ENCODE measurements around the gene PCDHGB3. TPM values are rescaled to one million over a fixed set of nuclear protein-coding genes. Genes with fewer than 3 reads are reported as not detected.
A peak's percentile ranks its signal among the peaks of the same experiment; 100 is the strongest.
"Not testable (repeated sequence)": the region's sequence is repeated elsewhere in the genome, so short reads cannot be mapped to it uniquely, and the experiment has no call there.

PCDHGB3 gene
- polyA plus RNA-seq, 3 donors: not detected

GRCh38 chr5:141397756-141398551 lies 27.9 kb downstream of the PCDHGB3 start, which contains the start of gene PCDHGB5:
TSS of gene PCDHGB5 (plus strand) at chr5:141397947. CDS start at chr5:141398128, 181 bp downstream.
- H3K27ac ChIP-seq (ENCODE audit: low read depth in 1 of 2, low read length in 2 of 2); H3K27ac Mint-ChIP-seq; intact Hi-C loops (cut with micrococcal nuclease); H4K20me1 ChIP-seq (ENCODE audit: insufficient read depth, low read length); H3K4me2 ChIP-seq (replicated peaks; ENCODE audit: extremely low read depth, low read length, poor library complexity, severe bottlenecking); H3K79me2 ChIP-seq (ENCODE audit: insufficient read depth, low read length); H3K36me3 ChIP-seq (replicated peaks in 1 of 2; ENCODE audit: control insufficient read depth in 1 of 2, insufficient read depth in 2 of 2, low read length in 2 of 2); H3K4me1 Mint-ChIP-seq; DNase-seq; H3K4me3 ChIP-seq (replicated peaks in 1 of 3; ENCODE audit: low read depth in 2 of 3, low read length in 3 of 3); H3K4me1 ChIP-seq (ENCODE audit: control insufficient read depth in 1 of 2, insufficient read depth in 2 of 2, low read length in 2 of 2); H3K9ac ChIP-seq (ENCODE audit: insufficient read depth, low read length, poor library complexity, severe bottlenecking): not testable (repeated sequence)
- peaks cover 50 to 83% of the 10 kb centered on the region in 2 donors for H3K9me3 ChIP-seq (replicated peaks in 1 of 2; ENCODE audit: control insufficient read depth in 1 of 2, insufficient read depth in 1 of 2, low read length in 2 of 2)
- H3K36me3 Mint-ChIP-seq: peaks cover 7 to 13% of the 10 kb centered on the region in 2 donors
- H3K4me3 Mint-ChIP-seq: peak within 1 kb of the TSS; percentile 37 to 73
- H3K27me3 Mint-ChIP-seq (ENCODE audit: low read depth in 3 of 3): peaks cover 69 to 85% (median 83%) of the 10 kb centered on the region in 3 donors
- peaks cover 37 to 76% (median 64%) of the 10 kb centered on the region in 7 donors for H3K9me3 Mint-ChIP-seq
- WGBS (ENCODE audit: insufficient coverage): 1% methylated on average over 13 of the region's 43 CpGs
- H2AFZ ChIP-seq (ENCODE audit: insufficient read depth, low read depth, low read length, poor library complexity, severe bottlenecking): peak within 1 kb of the TSS; percentile 29
- H3K27me3 ChIP-seq (ENCODE audit: control insufficient read depth in 2 of 2, insufficient read depth in 2 of 2, low read length in 2 of 2): peaks cover 56 to 97% of the 10 kb centered on the region in 2 donors
- TF ChIP-seq CTCF (IDR thresholded peaks at IDR 0.05): peak; percentile 49

GRCh38 chr5:141398608-141399007 lies 28.6 kb downstream of the PCDHGB3 start:
- DNase-seq: no peak
- Histone ChIP-seq H3K27ac (ENCODE audit: low read depth in 1 of 2, low read length in 2 of 2) (no peak overlapping the region), H3K4me2 (replicated peaks; ENCODE audit: extremely low read depth, low read length, poor library complexity, severe bottlenecking) (no peak overlapping the region), H3K9ac (ENCODE audit: insufficient read depth, low read length, poor library complexity, severe bottlenecking) (no peak overlapping the region), H3K4me3 (replicated peaks in 1 of 3; ENCODE audit: low read depth in 2 of 3, low read length in 3 of 3) (no peak overlapping the region), H3K9me3 (replicated peaks in 1 of 2; ENCODE audit: control insufficient read depth in 1 of 2, insufficient read depth in 1 of 2, low read length in 2 of 2) (peaks cover 50 to 83% of the 10 kb centered on the region in 2 donors), H2AFZ (ENCODE audit: insufficient read depth, low read depth, low read length, poor library complexity, severe bottlenecking) (no peak overlapping the region), H3K36me3 (replicated peaks in 1 of 2; ENCODE audit: control insufficient read depth in 1 of 2, insufficient read depth in 2 of 2, low read length in 2 of 2) (no peaks in the 10 kb centered on the region), H3K27me3 (ENCODE audit: control insufficient read depth in 2 of 2, insufficient read depth in 2 of 2, low read length in 2 of 2) (peaks cover 59 to 97% of the 10 kb centered on the region in 2 donors), H3K4me1 (ENCODE audit: control insufficient read depth in 1 of 2, insufficient read depth in 2 of 2, low read length in 2 of 2) (peaks cover 0 to 3% of the 10 kb centered on the region in 2 donors), H3K79me2 (ENCODE audit: insufficient read depth, low read length) (no peaks in the 10 kb centered on the region), H4K20me1 (ENCODE audit: insufficient read depth, low read length) (no peaks in the 10 kb centered on the region)
- Mint-ChIP-seq H3K27ac (no peak overlapping the region), H3K27me3 (ENCODE audit: low read depth in 3 of 3) (peaks cover 69 to 85% (median 83%) of the 10 kb centered on the region in 3 donors), H3K4me3 (peak overlapping the region in 1 of 2 donors; percentile 73), H3K4me1 (peaks cover 9% of the 10 kb centered on the region), H3K36me3 (peaks cover 9 to 10% of the 10 kb centered on the region in 2 donors), H3K9me3 (peaks cover 37 to 76% (median 64%) of the 10 kb centered on the region in 7 donors)
- TF ChIP-seq CTCF (IDR thresholded peaks at IDR 0.05): no peak
- 30% methylated on average over 14 of the region's 15 CpGs for WGBS (ENCODE audit: insufficient coverage)
- intact Hi-C loops (cut with micrococcal nuclease): no loop called here

Data from CD14-positive monocyte (primary cell).